LNCaP clone FGC (cell line): ENCODE results near the gene AP2A2.

ENCODE experiments used
- DNase-seq: peaks from one replicate; pipeline ENCODE4 v3.0.0-alpha.2; 2011; ENCODE audit warnings: low read depth
- H3K4me3 ChIP-seq: 2 replicates; pipeline ENCODE4 v1.5.1; 2011; ENCODE audit warnings: mild to moderate bottlenecking, low read depth, low read length, control low read depth
- TF ChIP-seq, protein P1 (sequence below): IDR thresholded peaks from 2 replicates; pipeline ENCODE4 v1.5.1; 2012; ENCODE audit warnings: mild to moderate bottlenecking; ENCODE audit not compliant: control insufficient read depth, insufficient read depth; ENCODE audit errors: extremely low read depth

Gene AP2A2

DNA sequence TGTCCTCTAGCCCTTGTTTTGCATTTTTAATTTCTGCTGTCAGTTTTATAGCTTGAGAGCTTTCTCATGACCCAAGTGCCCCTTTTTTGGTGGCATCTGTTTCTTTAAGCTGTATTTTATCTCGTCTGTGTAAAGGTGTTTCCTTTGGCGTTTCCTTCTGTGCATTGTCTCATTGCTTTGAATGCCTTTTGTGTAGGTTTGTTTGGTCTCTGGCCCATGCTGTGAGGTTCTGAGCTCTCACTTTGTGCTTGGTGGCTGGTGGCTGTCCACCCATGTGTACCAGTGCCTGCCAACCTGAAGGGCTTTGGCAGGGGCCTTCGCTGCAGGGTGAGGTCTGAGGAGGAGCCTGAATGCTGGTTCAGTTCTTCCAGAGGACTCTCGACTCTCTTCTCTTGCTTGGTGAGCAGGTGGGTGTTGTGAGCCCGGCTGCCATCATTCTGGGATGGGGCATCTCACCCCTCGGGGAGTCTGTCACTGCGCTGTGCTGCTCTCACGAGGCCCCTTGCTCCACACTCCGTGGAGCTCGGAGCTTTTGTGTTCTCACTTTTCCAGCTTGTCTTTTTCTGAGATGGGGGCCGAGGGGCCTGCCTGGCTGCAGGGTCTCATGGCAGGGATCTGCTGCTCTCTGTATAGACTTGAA, 14.9 kb downstream of the AP2A2 start:
- TF ChIP-seq, protein P1, sequence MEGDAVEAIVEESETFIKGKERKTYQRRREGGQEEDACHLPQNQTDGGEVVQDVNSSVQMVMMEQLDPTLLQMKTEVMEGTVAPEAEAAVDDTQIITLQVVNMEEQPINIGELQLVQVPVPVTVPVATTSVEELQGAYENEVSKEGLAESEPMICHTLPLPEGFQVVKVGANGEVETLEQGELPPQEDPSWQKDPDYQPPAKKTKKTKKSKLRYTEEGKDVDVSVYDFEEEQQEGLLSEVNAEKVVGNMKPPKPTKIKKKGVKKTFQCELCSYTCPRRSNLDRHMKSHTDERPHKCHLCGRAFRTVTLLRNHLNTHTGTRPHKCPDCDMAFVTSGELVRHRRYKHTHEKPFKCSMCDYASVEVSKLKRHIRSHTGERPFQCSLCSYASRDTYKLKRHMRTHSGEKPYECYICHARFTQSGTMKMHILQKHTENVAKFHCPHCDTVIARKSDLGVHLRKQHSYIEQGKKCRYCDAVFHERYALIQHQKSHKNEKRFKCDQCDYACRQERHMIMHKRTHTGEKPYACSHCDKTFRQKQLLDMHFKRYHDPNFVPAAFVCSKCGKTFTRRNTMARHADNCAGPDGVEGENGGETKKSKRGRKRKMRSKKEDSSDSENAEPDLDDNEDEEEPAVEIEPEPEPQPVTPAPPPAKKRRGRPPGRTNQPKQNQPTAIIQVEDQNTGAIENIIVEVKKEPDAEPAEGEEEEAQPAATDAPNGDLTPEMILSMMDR: no peak
- no peak for DNase-seq
- H3K4me3 ChIP-seq: no peak overlapping the region

DNA sequence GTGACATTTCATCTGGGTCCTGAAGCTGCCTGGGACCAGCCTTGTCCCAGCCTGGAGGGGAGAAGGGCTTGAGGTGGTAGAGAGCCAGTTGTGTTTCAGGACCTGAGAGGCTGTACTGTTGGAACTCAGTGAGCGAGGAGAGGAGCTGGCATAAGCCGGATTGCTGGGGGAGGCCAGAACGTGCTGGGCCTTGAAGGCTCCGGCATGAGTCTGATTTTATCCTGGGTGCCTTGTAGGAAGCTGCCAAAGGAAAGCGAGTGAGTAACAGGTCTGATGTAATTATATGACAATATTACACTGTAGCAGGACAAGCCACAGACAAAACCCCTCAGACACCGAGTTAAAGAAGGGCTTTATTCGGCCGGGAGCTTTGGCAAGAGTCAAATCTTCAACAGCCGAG, 17.2 kb downstream of the AP2A2 start:
- TF ChIP-seq, protein P1: no peak
- no peak overlapping the region for H3K4me3 ChIP-seq
- DNase-seq: no peak

DNA sequence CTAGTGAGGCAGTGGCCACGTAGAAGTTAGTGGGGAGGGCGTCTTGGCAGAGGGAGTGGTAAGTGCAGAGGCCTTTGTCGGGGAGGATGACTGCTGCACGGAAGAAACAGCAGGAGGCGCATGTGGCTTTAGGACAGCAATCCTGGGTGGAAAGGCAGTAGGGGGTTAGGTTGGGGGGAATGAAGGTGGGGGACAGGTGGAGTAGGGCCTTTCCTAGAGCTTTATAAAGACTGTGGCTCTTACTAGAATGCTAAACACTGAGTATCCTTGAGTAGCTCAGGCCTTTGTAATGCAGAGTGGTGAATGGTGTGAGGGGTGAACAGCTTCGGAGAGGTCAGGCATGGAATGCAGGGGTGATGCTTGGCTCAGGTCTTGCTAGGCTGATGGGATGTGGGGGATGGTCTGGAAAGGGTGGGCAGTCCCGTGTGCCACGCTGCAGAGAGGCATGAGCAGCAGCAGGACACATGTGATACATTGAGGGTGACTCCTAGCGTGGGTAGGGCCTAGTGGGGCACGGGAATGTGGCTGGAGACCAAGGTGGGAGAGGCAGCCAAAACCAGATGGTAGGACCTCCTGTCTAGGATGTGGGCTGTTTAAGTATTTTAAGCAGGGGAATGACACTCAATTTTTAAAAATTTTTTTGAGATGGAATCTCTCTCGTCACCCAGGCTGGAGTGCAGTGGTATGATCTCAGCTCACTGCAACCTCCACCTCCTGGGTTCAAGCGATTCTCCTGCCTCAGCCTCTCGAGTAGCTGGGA, 19.2 kb downstream of the AP2A2 start:
- no peak overlapping the region for H3K4me3 ChIP-seq
- TF ChIP-seq, protein P1: no peak
- DNase-seq: no peak

DNA sequence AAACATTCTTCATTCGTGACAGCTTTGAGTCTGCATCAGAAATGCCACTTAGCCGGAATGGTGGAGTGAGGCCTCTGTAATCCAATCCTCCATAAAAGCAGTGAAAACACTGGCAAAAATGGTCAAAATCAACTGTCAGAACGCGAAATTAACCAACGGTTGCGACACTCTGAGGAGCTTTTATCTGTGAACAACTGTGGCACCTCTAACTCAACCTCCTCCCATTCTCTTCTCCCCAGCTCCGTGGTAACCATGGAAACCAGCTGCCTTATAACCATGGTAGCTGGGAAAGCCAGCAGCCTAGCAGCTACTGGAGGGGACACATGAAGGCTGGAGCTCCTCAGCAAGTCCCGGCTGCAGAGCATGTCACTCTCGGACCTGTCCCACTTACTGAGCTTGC, 20.3 kb downstream of the AP2A2 start:
- DNase-seq: no peak

DNA sequence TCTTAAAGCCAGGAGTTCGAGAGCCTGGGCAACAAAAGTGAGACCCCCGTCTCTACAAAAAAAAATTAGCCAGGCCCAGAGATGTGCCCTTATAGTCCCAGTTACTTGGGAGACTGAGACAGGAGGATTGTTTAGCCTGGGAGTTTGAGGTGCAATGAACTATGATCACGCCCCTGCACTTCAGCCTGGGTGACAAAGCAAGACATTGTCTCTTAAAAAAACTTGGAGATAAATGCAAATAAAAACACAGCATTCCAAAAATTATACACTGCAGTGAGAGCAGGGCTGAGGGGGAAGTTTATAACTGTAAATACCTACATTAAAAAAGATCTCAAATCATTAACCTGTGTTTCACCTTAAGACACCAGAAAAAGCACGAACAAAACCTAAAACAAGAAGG, 22.1 kb downstream of the AP2A2 start:
- TF ChIP-seq, protein P1: no peak
- no peak for DNase-seq
- H3K4me3 ChIP-seq: no peak overlapping the region

More for the DNA sequence above, 20.3 kb downstream of the AP2A2 start:
- TF ChIP-seq, protein P1: no peak
- no peak overlapping the region for H3K4me3 ChIP-seq

DNA sequence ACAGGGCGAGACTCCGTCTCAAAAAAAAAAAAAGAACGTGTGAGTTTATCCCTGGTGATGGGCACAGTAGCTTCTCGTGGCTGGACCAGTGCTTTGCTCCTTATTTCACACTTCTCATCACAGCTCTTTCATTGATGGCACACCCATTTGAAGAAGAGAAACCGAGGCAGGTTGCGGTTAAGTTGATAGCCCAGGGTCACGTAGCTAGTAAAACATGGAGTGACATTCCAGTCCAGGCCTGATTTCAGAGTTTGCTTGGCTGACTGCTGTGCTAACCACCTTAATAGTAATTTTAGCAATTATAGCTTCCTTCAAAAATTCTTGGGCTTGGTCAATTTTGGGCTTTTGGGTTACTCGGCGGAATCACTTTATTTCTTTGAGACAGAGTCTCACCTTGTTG, 25.8 kb downstream of the AP2A2 start:
- no peak for DNase-seq
- no peak overlapping the region for H3K4me3 ChIP-seq
- TF ChIP-seq, protein P1: no peak
